K562 (cell line): ENCODE measurements around the gene R3HDM2. TPM values are rescaled to one million over a fixed set of nuclear protein-coding genes. Genes with fewer than 3 reads are reported as not detected.

Experiments used
- BRCA1 ChIP-seq, 2 experiments: fragments of 450-650 bp in 1 of 2; sonication (generic) in 1 of 2; formaldehyde crosslinking in 1 of 2; IDR thresholded peaks; 2 replicates each; pipeline versions ENCODE4 v1.5.0 to v1.6.1; 2017 to 2020; ENCODE audit warnings: mild to moderate bottlenecking in 1 of 2, missing genetic modification reagents in 1 of 2
- CHCHD3 ChIP-seq: fragments of 250-450 bp; sonication (Bioruptor Pico); IDR thresholded peaks from 2 replicates; pipeline ENCODE4 v2.1.2; 2022; ENCODE audit warnings: mild to moderate bottlenecking
- CHD4 ChIP-seq: fragments of 200-600 bp; sonication (generic); IDR thresholded peaks from 3 replicates; pipeline ENCODE4 v1.6.1; 2012; ENCODE audit warnings: low read depth, mild to moderate bottlenecking, mixed read lengths, low read length, inconsistent platforms; ENCODE audit not compliant: insufficient read depth, insufficient replicate concordance, poor library complexity, severe bottlenecking
- HDAC3 ChIP-seq: fragments of 450-650 bp; IDR thresholded peaks from 2 replicates; pipeline ENCODE4 v1.6.1; 2018; ENCODE audit warnings: borderline replicate concordance, mild to moderate bottlenecking, moderate library complexity; ENCODE audit not compliant: partially characterized antibody
- HSF4 ChIP-seq: fragments of 250-450 bp; sonication (Bioruptor Pico); IDR thresholded peaks from 2 replicates; pipeline ENCODE4 v2.1.2; 2022; ENCODE audit warnings: mild to moderate bottlenecking, moderate library complexity, borderline replicate concordance
- MCM7 ChIP-seq, 2 experiments: fragments of 450-650 bp; IDR thresholded peaks; 2 replicates each; pipeline ENCODE4 v1.6.1; 2016 to 2018
- NEUROD1 ChIP-seq: fragments of 150-350 bp; IDR thresholded peaks from 2 replicates; pipeline ENCODE4 v1.6.1; 2014; ENCODE audit warnings: borderline replicate concordance, low read length, low read depth; ENCODE audit not compliant: partially characterized antibody
- RBM14 ChIP-seq: fragments of 200-400 bp; formaldehyde crosslinking; IDR thresholded peaks from 2 replicates; pipeline ENCODE4 v1.6.1; 2018; ENCODE audit warnings: low read depth, mild to moderate bottlenecking, low read length, moderate library complexity, borderline replicate concordance; ENCODE audit not compliant: insufficient read depth
- SREBF1 ChIP-seq: fragments of 150-350 bp; IDR thresholded peaks from 2 replicates; pipeline ENCODE4 v1.6.1; 2014; ENCODE audit warnings: antibody characterized with exemption, low read depth, low read length, borderline replicate concordance
- TARDBP ChIP-seq: fragments of 450-650 bp; IDR thresholded peaks from 2 replicates; pipeline ENCODE4 v1.6.1; 2016
- U2AF1 ChIP-seq: fragments of 200-400 bp; formaldehyde crosslinking; optimal IDR thresholded peaks from 2 replicates; pipeline ENCODE3; 2017; ENCODE audit warnings: mild to moderate bottlenecking, low read depth, low read length, moderate library complexity
- ZNF311 ChIP-seq: fragments of 250-450 bp; sonication (Bioruptor Pico); IDR thresholded peaks from 2 replicates; pipeline ENCODE4 v1.4.0; 2020; ENCODE audit warnings: mild to moderate bottlenecking, moderate library complexity
- polyA plus RNA-seq, 8 experiments: library from polyadenylated mRNA; depleted of rRNA in 4 of 8; stranded (reverse) in 5 of 8; unstranded in 3 of 8; fragments of >200 nt; fragmentation: Nextera tagmentation in 2 of 8; fragmentation: Illumina TruSeq in 1 of 8; extraction: Ambion mirVana in 2 of 8; extraction: Trizol in 1 of 8; gene quantifications; 2 replicates each; pipeline versions ENCODE4 v1.2.1 to v1.2.3, GENCODE V29; 2011 to 2014; ENCODE audit warnings: inconsistent platforms in 1 of 8, missing spikeins in 1 of 8
- total RNA-seq, 7 experiments: library from RNA; depleted of rRNA in 6 of 7; stranded (reverse); fragments of >200 nt in 6 of 7; fragmentation: Illumina TruSeq in 2 of 7; extraction: Trizol in 2 of 7; gene quantifications; 2 replicates each; pipeline versions ENCODE4 v1.2.1 to v1.2.3, GENCODE V29; 2011 to 2021; ENCODE audit warnings: low replicate concordance in 1 of 7
- TF ChIP-seq, protein P1 (sequence below): IDR thresholded peaks from 3 replicates; pipeline ENCODE4 v1.6.1; 2011; ENCODE audit warnings: borderline replicate concordance, mild to moderate bottlenecking; ENCODE audit not compliant: insufficient read length, insufficient read depth
- TF ChIP-seq, protein P2 (sequence below): sonication (generic); formaldehyde crosslinking; IDR thresholded peaks from 2 replicates; pipeline ENCODE4 v1.8.0; 2023; ENCODE audit warnings: mild to moderate bottlenecking, missing genetic modification reagents
- TF ChIP-seq, protein P3 (sequence below): fragments of 250-450 bp; sonication (Bioruptor Pico); IDR thresholded peaks from 2 replicates; pipeline ENCODE4 v1.4.0; 2020; ENCODE audit warnings: borderline replicate concordance
- TF ChIP-seq, protein P4 (sequence below): fragments of 250-450 bp; sonication (Bioruptor Pico); IDR thresholded peaks from 2 replicates; pipeline ENCODE4 v1.5.0; 2021; ENCODE audit warnings: mild to moderate bottlenecking, moderate library complexity

R3HDM2 gene
- total and polyA plus RNA-seq, 9 of the 15 experiments (the other 6 are each of a cell fraction or from before 2014, with no cell fraction given) = 3.3 to 18.8 (median 9.0) TPM

DNA sequence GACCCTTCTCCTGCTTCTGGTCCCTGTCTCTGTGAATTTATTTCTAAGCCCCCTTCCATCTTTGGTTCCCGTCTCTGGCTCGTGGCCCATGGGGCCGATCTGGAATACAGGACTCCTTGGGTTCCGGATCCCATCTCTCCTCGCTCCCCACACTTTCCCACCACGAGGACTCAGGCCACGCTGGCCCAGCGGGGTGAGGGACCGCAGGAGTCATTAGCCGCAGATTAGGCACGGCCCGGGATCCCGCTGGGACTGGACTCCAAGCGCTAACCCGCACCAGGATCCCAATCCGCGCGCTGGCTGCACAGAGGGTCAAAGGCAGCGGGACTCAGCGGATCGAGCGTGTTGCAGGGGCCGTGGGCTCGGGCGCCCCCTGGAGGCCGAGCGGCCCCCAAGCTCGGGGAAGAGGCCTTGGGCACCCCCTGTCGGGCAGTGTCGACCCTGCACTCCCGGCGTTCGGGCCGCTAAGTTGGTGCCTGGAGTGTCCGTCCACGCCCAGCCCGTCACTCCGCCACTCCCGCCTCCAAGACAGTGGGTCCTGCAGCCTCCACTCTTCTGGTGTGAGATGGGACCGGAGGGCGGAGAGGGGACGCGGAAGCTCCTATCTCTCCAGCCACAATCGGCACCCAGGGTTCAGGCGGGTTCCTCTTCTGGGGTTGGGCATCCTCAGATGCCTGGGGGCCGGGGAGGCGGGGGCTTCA lies 191.8 kb downstream of the R3HDM2 start (continued):
- TF ChIP-seq, protein P1, sequence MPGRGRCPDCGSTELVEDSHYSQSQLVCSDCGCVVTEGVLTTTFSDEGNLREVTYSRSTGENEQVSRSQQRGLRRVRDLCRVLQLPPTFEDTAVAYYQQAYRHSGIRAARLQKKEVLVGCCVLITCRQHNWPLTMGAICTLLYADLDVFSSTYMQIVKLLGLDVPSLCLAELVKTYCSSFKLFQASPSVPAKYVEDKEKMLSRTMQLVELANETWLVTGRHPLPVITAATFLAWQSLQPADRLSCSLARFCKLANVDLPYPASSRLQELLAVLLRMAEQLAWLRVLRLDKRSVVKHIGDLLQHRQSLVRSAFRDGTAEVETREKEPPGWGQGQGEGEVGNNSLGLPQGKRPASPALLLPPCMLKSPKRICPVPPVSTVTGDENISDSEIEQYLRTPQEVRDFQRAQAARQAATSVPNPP = no peak
- TF ChIP-seq CHD4 (no peak), CHCHD3 (no peak), SREBF1 (no peak), U2AF1 (no peak), HSF4 (CRISPR knock-in tag) (no peak), HDAC3 (no peak), NEUROD1 (peak; percentile 42), MCM7 (IDR thresholded peaks at IDR 0.05) (no peak), TARDBP (peak; percentile 41; the same call in 1 of the 2 replicates), ZNF311 (CRISPR knock-in tag) (no peak), BRCA1 (IDR thresholded peaks at IDR 0.05) (no peak), BRCA1 (CRISPR knock-in tag; IDR thresholded peaks at IDR 0.05) (no peak), RBM14 (0 out of 2 replicates have a peak, but pooled peaks have one; percentile 82)
- TF ChIP-seq, protein P2, sequence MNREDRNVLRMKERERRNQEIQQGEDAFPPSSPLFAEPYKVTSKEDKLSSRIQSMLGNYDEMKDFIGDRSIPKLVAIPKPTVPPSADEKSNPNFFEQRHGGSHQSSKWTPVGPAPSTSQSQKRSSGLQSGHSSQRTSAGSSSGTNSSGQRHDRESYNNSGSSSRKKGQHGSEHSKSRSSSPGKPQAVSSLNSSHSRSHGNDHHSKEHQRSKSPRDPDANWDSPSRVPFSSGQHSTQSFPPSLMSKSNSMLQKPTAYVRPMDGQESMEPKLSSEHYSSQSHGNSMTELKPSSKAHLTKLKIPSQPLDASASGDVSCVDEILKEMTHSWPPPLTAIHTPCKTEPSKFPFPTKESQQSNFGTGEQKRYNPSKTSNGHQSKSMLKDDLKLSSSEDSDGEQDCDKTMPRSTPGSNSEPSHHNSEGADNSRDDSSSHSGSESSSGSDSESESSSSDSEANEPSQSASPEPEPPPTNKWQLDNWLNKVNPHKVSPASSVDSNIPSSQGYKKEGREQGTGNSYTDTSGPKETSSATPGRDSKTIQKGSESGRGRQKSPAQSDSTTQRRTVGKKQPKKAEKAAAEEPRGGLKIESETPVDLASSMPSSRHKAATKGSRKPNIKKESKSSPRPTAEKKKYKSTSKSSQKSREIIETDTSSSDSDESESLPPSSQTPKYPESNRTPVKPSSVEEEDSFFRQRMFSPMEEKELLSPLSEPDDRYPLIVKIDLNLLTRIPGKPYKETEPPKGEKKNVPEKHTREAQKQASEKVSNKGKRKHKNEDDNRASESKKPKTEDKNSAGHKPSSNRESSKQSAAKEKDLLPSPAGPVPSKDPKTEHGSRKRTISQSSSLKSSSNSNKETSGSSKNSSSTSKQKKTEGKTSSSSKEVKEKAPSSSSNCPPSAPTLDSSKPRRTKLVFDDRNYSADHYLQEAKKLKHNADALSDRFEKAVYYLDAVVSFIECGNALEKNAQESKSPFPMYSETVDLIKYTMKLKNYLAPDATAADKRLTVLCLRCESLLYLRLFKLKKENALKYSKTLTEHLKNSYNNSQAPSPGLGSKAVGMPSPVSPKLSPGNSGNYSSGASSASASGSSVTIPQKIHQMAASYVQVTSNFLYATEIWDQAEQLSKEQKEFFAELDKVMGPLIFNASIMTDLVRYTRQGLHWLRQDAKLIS (CRISPR knock-in tag) = no peak
- TF ChIP-seq, protein P3, sequence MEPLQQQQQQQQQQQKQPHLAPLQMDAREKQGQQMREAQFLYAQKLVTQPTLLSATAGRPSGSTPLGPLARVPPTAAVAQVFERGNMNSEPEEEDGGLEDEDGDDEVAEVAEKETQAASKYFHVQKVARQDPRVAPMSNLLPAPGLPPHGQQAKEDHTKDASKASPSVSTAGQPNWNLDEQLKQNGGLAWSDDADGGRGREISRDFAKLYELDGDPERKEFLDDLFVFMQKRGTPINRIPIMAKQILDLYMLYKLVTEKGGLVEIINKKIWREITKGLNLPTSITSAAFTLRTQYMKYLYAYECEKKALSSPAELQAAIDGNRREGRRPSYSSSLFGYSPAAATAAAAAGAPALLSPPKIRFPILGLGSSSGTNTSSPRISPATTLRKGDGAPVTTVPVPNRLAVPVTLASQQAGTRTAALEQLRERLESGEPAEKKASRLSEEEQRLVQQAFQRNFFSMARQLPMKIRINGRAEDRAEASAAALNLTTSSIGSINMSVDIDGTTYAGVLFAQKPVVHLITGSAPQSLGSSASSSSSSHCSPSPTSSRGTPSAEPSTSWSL (CRISPR knock-in tag) = no peak
- TF ChIP-seq, protein P4, sequence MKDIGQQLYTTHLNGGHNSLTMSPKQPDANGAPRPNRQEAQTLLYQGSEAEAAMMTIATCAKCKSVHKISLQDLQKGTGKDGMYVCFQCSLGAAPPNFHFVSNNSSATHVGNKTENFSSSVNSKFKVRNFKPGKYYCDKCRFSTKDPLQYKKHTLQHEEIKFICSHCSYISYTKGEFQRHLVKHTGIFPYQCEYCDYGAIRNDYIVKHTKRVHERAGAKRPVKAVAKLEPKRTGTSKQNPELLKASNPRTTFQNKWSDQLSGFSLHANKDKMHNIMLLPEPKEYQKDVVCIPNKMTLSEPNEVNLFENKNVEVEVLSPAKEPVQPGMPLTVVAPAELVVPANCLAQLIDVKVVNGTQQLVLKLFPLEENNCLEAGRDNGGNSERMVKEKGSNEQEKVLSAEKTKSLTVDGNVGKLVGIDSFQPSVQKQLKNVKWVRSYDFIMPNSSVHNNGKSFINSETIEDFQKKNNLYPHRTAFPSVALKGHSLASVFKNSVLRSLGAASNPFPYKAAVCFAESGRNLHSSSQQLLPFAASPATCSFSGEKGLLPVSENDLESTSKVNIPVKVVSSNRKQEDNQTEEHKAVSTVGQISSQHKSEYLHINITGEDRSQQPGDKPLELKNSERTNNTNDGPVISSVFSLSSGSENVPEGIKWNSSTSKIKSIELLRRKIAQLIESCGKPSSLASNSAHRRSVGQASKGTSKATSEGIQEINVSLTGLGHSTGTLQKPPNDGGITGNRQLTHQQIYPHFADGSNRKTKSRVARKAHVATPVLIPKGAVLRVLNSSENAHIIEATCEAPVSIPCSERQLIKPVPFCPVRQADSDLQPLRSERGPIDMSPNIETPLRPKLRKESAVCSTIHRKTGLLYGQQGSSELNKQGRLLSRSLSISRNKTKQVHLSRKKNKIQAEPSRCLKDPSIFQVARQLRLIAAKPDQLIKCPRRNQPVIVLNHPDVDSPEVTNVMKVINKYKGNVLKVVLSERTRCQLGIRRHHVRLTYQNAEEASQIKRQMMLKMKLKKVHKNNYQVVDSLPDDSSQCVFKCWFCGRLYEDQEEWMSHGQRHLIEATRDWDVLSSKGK (CRISPR knock-in tag) = no peak
